Measurements from ENCODE around the gene PSKH1. TPM values are rescaled to one million over a fixed set of nuclear protein-coding genes. Genes with fewer than 3 reads are reported as not detected.

The PSKH1 gene
- total RNA-seq, 4 donors from 2014 or later = 16.1 to 24.6 (median 19.9) TPM

- no peak for ATAC-seq (ENCODE audit: low FRiP score)
- no peak for TF ChIP-seq CTCF (IDR thresholded peaks at IDR 0.05)
- DNase-seq (ENCODE audit: low spot score) = no peak
These were observed 23.0 kb downstream of the PSKH1 start for GRCh38 chr16:67915831-67916723.

- DNase-seq (ENCODE audit: low spot score) = no peak
- ATAC-seq (ENCODE audit: low FRiP score) = no peak
- TF ChIP-seq CTCF (IDR thresholded peaks at IDR 0.05) = no peak
These were observed 24.2 kb downstream of the PSKH1 start for GRCh38 chr16:67917140-67917851.

GRCh38 chr16:67917852-67918236, 24.8 kb downstream of the PSKH1 start:
- no peak for DNase-seq (ENCODE audit: low spot score)
- ATAC-seq (ENCODE audit: low FRiP score) = peak; percentile 58
- no peak for TF ChIP-seq CTCF (IDR thresholded peaks at IDR 0.05)

GRCh38 chr16:67919622-67920221, 26.7 kb downstream of the PSKH1 start:
- ATAC-seq (ENCODE audit: low FRiP score) = no peak
- no peak for TF ChIP-seq CTCF (IDR thresholded peaks at IDR 0.05)
- no peak for DNase-seq (ENCODE audit: low spot score)

GRCh38 chr16:67922221-67922620, 29.2 kb downstream of the PSKH1 start:
- no peak for ATAC-seq (ENCODE audit: low FRiP score)
- no peak for DNase-seq (ENCODE audit: low spot score)
- TF ChIP-seq CTCF (IDR thresholded peaks at IDR 0.05) = no peak

GRCh38 chr16:67922740-67923139, 29.7 kb downstream of the PSKH1 start:
- DNase-seq (ENCODE audit: low spot score) (no peak), ATAC-seq (ENCODE audit: low FRiP score) (no peak)
- TF ChIP-seq CTCF (IDR thresholded peaks at IDR 0.05) = no peak

Measured in omental fat pad (tissue), 4 donors.